Measurements from ENCODE around the gene TRAF2.

The TRAF2 gene

GRCh38 chr9:136964833-136965422, 78.6 kb downstream of the TRAF2 start:
- no peak for DNase-seq

- DNase-seq: no peak
Observed at GRCh38 chr9:136965771-136966484, 79.6 kb downstream of the TRAF2 start.

- DNase-seq: no peak
Observed at GRCh38 chr9:136968333-136969127, 82.2 kb downstream of the TRAF2 start.

- DNase-seq: no peak
Observed at GRCh38 chr9:136969150-136969549, 82.8 kb downstream of the TRAF2 start.

GRCh38 chr9:136969774-136970173, 83.5 kb downstream of the TRAF2 start:
- DNase-seq: no peak

GRCh38 chr9:136970361-136970760, 84.0 kb downstream of the TRAF2 start:
- DNase-seq: no peak

GRCh38 chr9:136971746-136972145, 85.4 kb downstream of the TRAF2 start:
- no peak for DNase-seq

- DNase-seq: no peak
Observed at GRCh38 chr9:136972335-136972734, 86.0 kb downstream of the TRAF2 start.

- DNase-seq: no peak
Observed at GRCh38 chr9:136972743-136973142, 86.4 kb downstream of the TRAF2 start.

- no peak for DNase-seq
Observed at GRCh38 chr9:136973618-136974617, 87.6 kb downstream of the TRAF2 start.

- DNase-seq: no peak
Observed at GRCh38 chr9:136974817-136975535, 88.7 kb downstream of the TRAF2 start.

GRCh38 chr9:136975644-136976043, 89.3 kb downstream of the TRAF2 start:
- DNase-seq: no peak

All from GDM1 (cell line).